Measurements from ENCODE around the gene R3HCC1L. TPM values are rescaled to one million over a fixed set of nuclear protein-coding genes. Genes with fewer than 3 reads are reported as not detected.

The R3HCC1L gene
- total RNA-seq, 1 donor from 2014 or later: 18.7 TPM

- Mint-ChIP-seq H3K9me3 (ENCODE audit: low read depth) (no peaks in the 10 kb centered on the region), H3K27ac (no peak overlapping the region), H3K27me3 (no peaks in the 10 kb centered on the region), H3K4me1 (ENCODE audit: low read depth) (no peaks in the 10 kb centered on the region), H3K4me3 (ENCODE audit: low read depth) (no peak overlapping the region), H3K36me3 (ENCODE audit: insufficient read depth) (peaks cover 9% of the 10 kb centered on the region)
- DNase-seq (ENCODE audit: low spot score, unreplicated experiment): no peak
- TF ChIP-seq CTCF (IDR thresholded peaks at IDR 0.05; ENCODE audit: unreplicated experiment): no peak
Observed at GRCh38 chr10:98236862-98237261, 102.4 kb downstream of the R3HCC1L start.

GRCh38 chr10:98238391-98238790, 103.9 kb downstream of the R3HCC1L start:
- Mint-ChIP-seq H3K4me3 (ENCODE audit: low read depth) (no peak overlapping the region), H3K27me3 (no peaks in the 10 kb centered on the region), H3K9me3 (ENCODE audit: low read depth) (no peaks in the 10 kb centered on the region), H3K36me3 (ENCODE audit: insufficient read depth) (peaks cover 7% of the 10 kb centered on the region), H3K4me1 (ENCODE audit: low read depth) (no peaks in the 10 kb centered on the region), H3K27ac (no peak overlapping the region)
- TF ChIP-seq CTCF (IDR thresholded peaks at IDR 0.05; ENCODE audit: unreplicated experiment): no peak
- DNase-seq (ENCODE audit: low spot score, unreplicated experiment): no peak

- no peak for TF ChIP-seq CTCF (IDR thresholded peaks at IDR 0.05; ENCODE audit: unreplicated experiment)
- Mint-ChIP-seq H3K4me1 (ENCODE audit: low read depth) (no peaks in the 10 kb centered on the region), H3K27ac (no peak overlapping the region), H3K9me3 (ENCODE audit: low read depth) (no peaks in the 10 kb centered on the region), H3K36me3 (ENCODE audit: insufficient read depth) (peaks cover 8% of the 10 kb centered on the region), H3K4me3 (ENCODE audit: low read depth) (no peak overlapping the region), H3K27me3 (no peaks in the 10 kb centered on the region)
- no peak for DNase-seq (ENCODE audit: low spot score, unreplicated experiment)
Observed at GRCh38 chr10:98240524-98240923, 106.1 kb downstream of the R3HCC1L start.

- Mint-ChIP-seq H3K9me3 (ENCODE audit: low read depth) (no peaks in the 10 kb centered on the region), H3K27ac (no peak overlapping the region), H3K27me3 (no peaks in the 10 kb centered on the region), H3K36me3 (ENCODE audit: insufficient read depth) (peaks cover 4% of the 10 kb centered on the region), H3K4me3 (ENCODE audit: low read depth) (no peak overlapping the region), H3K4me1 (ENCODE audit: low read depth) (no peaks in the 10 kb centered on the region)
- peak; percentile 51 for TF ChIP-seq CTCF (IDR thresholded peaks at IDR 0.05; ENCODE audit: unreplicated experiment)
- DNase-seq (ENCODE audit: low spot score, unreplicated experiment): no peak
Observed at GRCh38 chr10:98242823-98243222, 108.4 kb downstream of the R3HCC1L start.

GRCh38 chr10:98244141-98244540, 109.7 kb downstream of the R3HCC1L start:
- no peak for TF ChIP-seq CTCF (IDR thresholded peaks at IDR 0.05; ENCODE audit: unreplicated experiment)
- DNase-seq (ENCODE audit: low spot score, unreplicated experiment): no peak
- Mint-ChIP-seq H3K27me3 (no peaks in the 10 kb centered on the region), H3K4me3 (ENCODE audit: low read depth) (no peak overlapping the region), H3K9me3 (ENCODE audit: low read depth) (no peaks in the 10 kb centered on the region), H3K4me1 (ENCODE audit: low read depth) (peaks cover 3% of the 10 kb centered on the region), H3K27ac (no peak overlapping the region), H3K36me3 (ENCODE audit: insufficient read depth) (peaks cover 4% of the 10 kb centered on the region)
